Bronchial epithelial cell (primary cell): ENCODE data around the gene CDR2L. TPM values are rescaled to one million over a fixed set of nuclear protein-coding genes. Genes with fewer than 3 reads are reported as not detected.
"Not testable (repeated sequence)": the region's sequence is repeated elsewhere in the genome, so short reads cannot be mapped to it uniquely, and the experiment has no call there.

ENCODE experiments used
- DNase-seq: peaks from one replicate; pipeline ENCODE4 v3.0.0-alpha.2; 2010; ENCODE audit warnings: low read depth
- FAIRE-seq: peaks from 2 replicates; lab custom pipeline; 2011; peaks lifted over from hg19 to GRCh38; lab: Jason Lieb, UNC
- H3K27me3 ChIP-seq: 2 replicates; pipeline ENCODE4 v1.5.1; 2011; ENCODE audit warnings: low read length; ENCODE audit not compliant: control insufficient read depth, insufficient read depth
- H3K36me3 ChIP-seq: 2 replicates; pipeline ENCODE4 v1.5.1; 2011; ENCODE audit warnings: low read length; ENCODE audit not compliant: control insufficient read depth, insufficient read depth
- H3K4me3 ChIP-seq: 2 replicates; pipeline ENCODE4 v1.5.1; 2011; ENCODE audit warnings: mild to moderate bottlenecking, low read depth, low read length, control low read depth
- CTCF ChIP-seq: IDR thresholded peaks from 2 replicates; pipeline ENCODE4 v1.5.1; 2011; ENCODE audit warnings: mild to moderate bottlenecking, moderate library complexity, low read length, control low read depth, inconsistent platforms; ENCODE audit not compliant: insufficient read depth, severe bottlenecking
- total RNA-seq: library from RNA; depleted of rRNA; stranded (reverse); fragments of >200 nt; gene quantifications from 2 replicates; pipeline ENCODE4 v1.2.1, GENCODE V29; 2014

Gene CDR2L
- total RNA-seq, 1 donor from 2014 or later = 6.1 TPM

DNA sequence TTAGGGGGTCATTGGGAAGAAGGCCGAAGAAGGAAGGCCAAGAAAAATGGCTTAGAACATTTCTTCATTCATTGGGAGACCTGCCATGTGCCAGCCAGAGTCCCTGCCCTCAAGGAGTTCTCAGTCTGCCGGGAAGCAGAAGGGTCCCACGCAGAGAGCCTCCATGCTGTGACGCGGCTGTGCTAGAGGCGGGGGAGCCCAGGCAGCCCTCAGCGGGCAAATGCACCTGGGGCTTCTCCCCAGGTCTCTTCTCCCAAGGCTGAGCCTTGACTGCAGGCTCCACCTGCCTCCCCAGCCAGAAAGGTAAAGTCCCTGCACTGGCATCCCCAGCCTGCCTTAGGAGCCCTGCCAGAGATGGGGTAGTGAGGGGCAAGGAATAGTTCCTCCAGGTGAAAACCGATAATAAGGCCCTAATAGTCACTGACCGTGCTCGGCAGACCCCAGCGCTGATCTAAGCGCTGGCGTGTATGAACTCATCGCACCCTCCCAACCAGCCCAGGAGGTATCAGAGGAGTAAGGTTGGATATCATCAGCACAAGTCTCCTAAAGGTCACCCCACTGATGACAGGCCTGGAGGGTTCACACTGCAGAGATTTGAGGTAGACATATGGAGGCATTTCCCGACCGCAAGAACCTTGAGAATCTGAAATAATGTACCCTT, 6.0 kb upstream of the CDR2L start:
- FAIRE-seq = peak; percentile 52

DNA sequence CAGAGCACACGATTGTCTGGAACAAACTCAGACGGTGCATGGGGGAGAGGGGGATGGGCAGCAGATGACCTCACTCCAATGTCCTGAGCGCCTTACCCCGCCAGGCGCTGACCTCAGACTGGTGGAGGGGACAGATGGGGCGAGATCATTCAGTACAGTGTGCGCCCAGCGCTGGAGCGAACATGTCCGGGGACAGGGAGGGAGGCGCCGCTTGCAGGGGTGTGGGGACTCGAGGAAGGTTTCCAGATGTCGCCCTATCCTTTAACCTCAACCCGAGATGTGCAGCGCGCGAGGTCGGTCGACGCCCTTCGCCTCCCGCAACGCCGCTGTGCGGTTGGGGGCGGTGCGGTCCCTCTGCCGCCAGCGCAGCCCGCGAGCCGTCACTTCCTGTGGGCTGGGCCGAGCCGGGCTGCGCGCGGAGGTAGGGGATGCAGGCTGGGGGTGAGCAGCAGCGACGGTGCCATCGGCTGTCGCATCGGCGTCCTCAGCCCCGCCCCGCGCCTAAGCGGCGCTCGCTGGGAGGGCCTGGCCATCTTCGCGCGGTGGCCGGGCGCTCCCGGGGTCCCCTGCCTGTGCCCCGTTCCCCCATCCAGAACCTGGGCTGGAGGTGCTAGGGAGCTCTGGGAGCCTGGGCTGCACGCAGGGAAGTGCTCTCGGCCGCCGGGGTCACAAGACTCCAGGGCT, 5.3 kb upstream of the CDR2L start:
- Histone ChIP-seq H3K36me3 (no peaks in the 10 kb centered on the region), H3K27me3 (no peaks in the 10 kb centered on the region), H3K4me3 (peak overlapping the region; percentile 80)
- TF ChIP-seq CTCF = no peak
- DNase-seq = no peak
- FAIRE-seq = no peak

More for the DNA sequence above, 6.0 kb upstream of the CDR2L start:
- no peak for DNase-seq
- Histone ChIP-seq H3K27me3 (no peaks in the 10 kb centered on the region), H3K4me3 (peak overlapping the region; percentile 80), H3K36me3 (no peaks in the 10 kb centered on the region)
- no peak for TF ChIP-seq CTCF

- FAIRE-seq, DNase-seq, H3K36me3 ChIP-seq, H3K27me3 ChIP-seq: not testable (repeated sequence)
- H3K4me3 ChIP-seq = peak overlapping the region; percentile 80
These were observed 4.6 kb upstream of the CDR2L start for GRCh38 chr17:74982663-74983313.

DNA sequence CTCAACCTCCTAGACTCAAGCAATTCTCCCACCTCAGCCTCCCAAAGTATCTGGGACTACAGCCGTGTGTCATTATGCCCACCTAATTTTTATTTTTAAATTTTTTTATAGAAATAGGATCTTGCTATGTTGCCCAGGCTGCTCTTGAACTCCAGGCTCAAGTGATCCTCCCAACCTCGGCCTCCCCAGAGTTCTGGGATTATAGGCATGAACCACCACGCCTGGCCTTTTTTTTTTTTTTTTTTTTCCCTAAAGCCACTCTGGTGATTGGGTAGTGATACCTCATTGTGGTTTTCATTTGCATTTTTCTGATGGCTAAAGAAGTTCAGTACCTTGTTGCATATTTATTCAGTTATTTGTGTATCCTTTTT, 1.2 kb upstream of the CDR2L start:
- Histone ChIP-seq H3K4me3 (no peak overlapping the region), H3K27me3 (no peaks in the 10 kb centered on the region), H3K36me3 (no peaks in the 10 kb centered on the region)
- FAIRE-seq (no peak), DNase-seq (no peak)
- no peak for TF ChIP-seq CTCF

DNA sequence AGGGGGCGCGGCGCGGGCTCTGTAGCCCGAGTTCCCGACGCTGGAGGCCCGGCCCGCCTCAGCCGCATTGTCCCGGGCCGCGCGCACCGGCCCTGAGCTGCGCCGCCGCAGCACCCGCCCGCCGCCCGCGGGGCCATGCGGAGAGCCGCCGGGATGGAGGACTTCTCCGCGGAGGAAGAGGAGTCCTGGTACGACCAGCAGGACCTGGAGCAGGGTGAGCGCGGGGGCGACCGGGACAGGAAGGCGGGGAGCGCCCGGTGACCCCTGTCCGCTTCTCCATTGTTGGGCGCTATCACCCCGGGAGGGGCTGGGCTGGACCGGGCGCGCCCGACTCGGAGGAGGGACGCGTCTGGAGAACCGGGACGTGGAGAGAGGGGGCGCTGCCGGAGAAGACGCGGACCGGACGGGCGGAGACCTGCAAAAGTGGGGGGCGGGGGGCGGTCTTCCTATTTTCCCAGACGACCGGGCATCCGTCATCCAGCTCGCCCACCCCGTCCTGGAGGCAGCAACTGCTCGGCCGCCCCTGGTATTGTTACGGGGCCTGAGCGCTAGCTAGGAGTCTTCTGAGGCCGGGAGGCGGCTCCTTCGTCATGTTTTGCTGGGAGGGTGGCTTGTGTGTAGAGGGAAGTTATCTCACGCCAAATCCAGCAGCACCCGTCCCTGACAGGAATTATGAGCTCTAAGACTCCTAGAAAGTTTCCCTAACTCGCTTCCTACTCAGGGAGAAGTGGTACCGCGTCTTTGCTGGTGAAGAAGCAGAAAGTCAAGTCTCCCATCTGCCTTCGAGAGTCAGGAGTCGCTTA, 678 bp downstream of the CDR2L start:
- Histone ChIP-seq H3K27me3 (no peaks in the 10 kb centered on the region), H3K36me3 (no peaks in the 10 kb centered on the region), H3K4me3 (peak overlapping the region; percentile 66)
- DNase-seq = peak; percentile 39
- peak; percentile 34 for TF ChIP-seq CTCF
- FAIRE-seq = no peak
